ENCODE results near the gene BTBD1. TPM values are rescaled to one million over a fixed set of nuclear protein-coding genes. Genes with fewer than 3 reads are reported as not detected.

Gene BTBD1
- polyA plus RNA-seq, 3 donors: 70.7 to 77.1 (median 74.2) TPM

Other genes starting within 250 kb of the BTBD1 start
- gene HOMER2, start 114.5 kb downstream of the BTBD1 start, polyA plus RNA-seq (ENCODE audit: insufficient read length in 3 of 3): 10 to 100 TPM; 28.3 to 29.8 (median 29.3) TPM
- 10 to 100 TPM; 43.6 to 48.5 (median 46.3) TPM for gene RAMAC, start 81.0 kb downstream of the BTBD1 start, polyA plus RNA-seq (ENCODE audit: insufficient read length in 3 of 3)
- 10 to 100 TPM; 31.7 to 36.5 (median 32.7) TPM for gene C15orf40, start 55.6 kb downstream of the BTBD1 start, polyA plus RNA-seq (ENCODE audit: insufficient read length in 3 of 3)
- 1 to 10 TPM; 1.7 to 2.0 (median 1.8) TPM for gene TM6SF1, start 40.4 kb upstream of the BTBD1 start, polyA plus RNA-seq (ENCODE audit: insufficient read length in 3 of 3)
- gene HDGFL3, start 140.6 kb upstream of the BTBD1 start, polyA plus RNA-seq (ENCODE audit: insufficient read length in 3 of 3): 100 to 1,000 TPM in 1 of 3 donors, 10 to 100 TPM in 2; 91.3 to 103 (median 98.7) TPM
- under 1 TPM; 0.11 to 0.23 (median 0.12) TPM for gene BNC1, start 217.4 kb upstream of the BTBD1 start, polyA plus RNA-seq (ENCODE audit: insufficient read length in 3 of 3)